H1 (cell line): ENCODE data around the gene LTC4S. TPM values are rescaled to one million over a fixed set of nuclear protein-coding genes. Genes with fewer than 3 reads are reported as not detected.

ENCODE experiments used
- ASH2L ChIP-seq: fragments of 200-600, 300-600 bp; sonication (generic); IDR thresholded peaks from one replicate; pipeline ENCODE4 v1.7.1; 2017; ENCODE audit warnings: low read length
- BCL11A ChIP-seq, 2 experiments: IDR thresholded peaks; one replicate each; pipeline ENCODE4 v1.6.1; 2011; ENCODE audit warnings: low read depth in 2 of 2, low read length in 2 of 2, mild to moderate bottlenecking in 2 of 2
- CEBPB ChIP-seq: IDR thresholded peaks from 2 replicates; pipeline ENCODE4 v1.6.1; 2012; ENCODE audit warnings: low read depth, low read length
- CTBP2 ChIP-seq: IDR thresholded peaks from 2 replicates; pipeline ENCODE4 v1.7.0; 2011; ENCODE audit warnings: borderline replicate concordance, mild to moderate bottlenecking, moderate library complexity, mixed read lengths, low read length; ENCODE audit not compliant: insufficient read depth, insufficient read length
- EP300 ChIP-seq, 2 experiments: IDR thresholded peaks; 1 replicate in 1 of 2; 2 replicates in 1 of 2; pipeline ENCODE4 v1.6.1; 2011 to 2012; ENCODE audit warnings: low read depth in 2 of 2, low read length in 2 of 2, mild to moderate bottlenecking in 2 of 2, borderline replicate concordance in 1 of 2, inconsistent platforms in 1 of 2, moderate library complexity in 1 of 2
- EZH2 ChIP-seq: fragments of 200-600 bp; sonication (generic); IDR thresholded peaks from 2 replicates; pipeline ENCODE4 v1.7.1; 2012; ENCODE audit warnings: low read depth, mild to moderate bottlenecking, moderate library complexity, low read length, inconsistent platforms; ENCODE audit not compliant: severe bottlenecking
- KDM4A ChIP-seq: IDR thresholded peaks from one replicate; pipeline ENCODE4 v1.7.1; 2012; ENCODE audit warnings: low read depth, mild to moderate bottlenecking, moderate library complexity, low read length, inconsistent platforms; ENCODE audit not compliant: severe bottlenecking
- MAFK ChIP-seq: IDR thresholded peaks from 2 replicates; pipeline ENCODE4 v1.6.1; 2012; ENCODE audit warnings: low read depth, mild to moderate bottlenecking, improper control_type of control experiment, low read length
- PHF8 ChIP-seq: fragments of 200-600 bp; sonication (generic); conservative IDR thresholded peaks from 2 replicates; pipeline ENCODE4 v1.7.1; 2012; ENCODE audit warnings: low read depth, mild to moderate bottlenecking, inconsistent platforms, low read length, moderate library complexity
- POLR2A ChIP-seq, 2 experiments: IDR thresholded peaks; 1 replicate in 1 of 2; 2 replicates in 1 of 2; pipeline ENCODE4 v1.6.1; 2011; ENCODE audit warnings: low read depth in 2 of 2, low read length in 2 of 2, mild to moderate bottlenecking in 2 of 2; ENCODE audit errors: control extremely low read depth in 1 of 2
- POLR2AphosphoS5 ChIP-seq: IDR thresholded peaks from 2 replicates; pipeline ENCODE4 v1.6.1; 2011; ENCODE audit warnings: low read depth, low read length
- POU5F1 ChIP-seq: IDR thresholded peaks from 2 replicates; pipeline ENCODE4 v1.6.1; 2011; ENCODE audit warnings: low read depth, mild to moderate bottlenecking, low read length, moderate library complexity
- RBBP5 ChIP-seq: IDR thresholded peaks from 2 replicates; pipeline ENCODE4 v1.7.1; 2012; ENCODE audit warnings: low read depth, mild to moderate bottlenecking, inconsistent platforms, low read length, moderate library complexity, borderline replicate concordance
- RNF2 ChIP-seq: fragments of 200-900, 300-1000 bp; sonication (generic); IDR thresholded peaks from 2 replicates; pipeline ENCODE4 v1.7.1; 2016; ENCODE audit warnings: borderline replicate concordance, low read depth, mild to moderate bottlenecking, antibody characterized with exemption, low read length; ENCODE audit not compliant: poor library complexity, severe bottlenecking; ENCODE audit errors: missing control alignments
- SIN3A ChIP-seq, 2 experiments: IDR thresholded peaks in 1 of 2; conservative IDR thresholded peaks in 1 of 2; 2 replicates each; pipeline ENCODE4 v1.6.1; 2011 to 2012; ENCODE audit warnings: low read length in 2 of 2, improper control_type of control experiment in 1 of 2, low read depth in 1 of 2, mild to moderate bottlenecking in 1 of 2
- TBP ChIP-seq: IDR thresholded peaks from 2 replicates; pipeline ENCODE4 v1.6.1; 2011; ENCODE audit warnings: low read depth, low read length, improper control_type of control experiment
- polyA plus RNA-seq, 7 experiments: library from polyadenylated mRNA; depleted of rRNA in 3 of 7; stranded (reverse) in 5 of 7; unstranded in 2 of 7; fragments of >200 nt in 5 of 7; fragments of 200-250 nt in 2 of 7; gene quantifications; 1 replicate in 5 of 7; 2 replicates in 1 of 7; 4 replicates in 1 of 7; pipeline versions ENCODE4 v1.2.1 to v1.2.3, GENCODE V29; 2011 to 2013; ENCODE audit warnings: missing spikeins in 2 of 7, mixed read lengths in 2 of 7
- total RNA-seq: library from RNA; stranded (reverse); fragmentation: NEBNext Ultra II Directional; extraction: Animal tissue kit (Norgen Biotek cat#: 25700); gene quantifications from 2 replicates; pipeline ENCODE4 v1.2.1, GENCODE V29; 2021
- TF ChIP-seq, protein P1 (sequence below), 3 experiments: IDR thresholded peaks; 1 replicate in 2 of 3; 2 replicates in 1 of 3; pipeline versions ENCODE4 v1.5.1 to v1.6.1; 2011; ENCODE audit warnings: low read length in 3 of 3, mild to moderate bottlenecking in 3 of 3, inconsistent platforms in 2 of 3, low read depth in 1 of 3, moderate library complexity in 1 of 3; ENCODE audit not compliant: insufficient read depth in 1 of 3; ENCODE audit errors: control extremely low read depth in 1 of 3
- TF ChIP-seq, protein P2 (sequence below): IDR thresholded peaks from 2 replicates; pipeline ENCODE4 v1.6.1; 2012; ENCODE audit warnings: inconsistent platforms

LTC4S gene
- total and polyA plus RNA-seq, 2 of the 8 experiments (the other 6 are each of a cell fraction or from before 2014, with no cell fraction given) = 2.2 to 3.7 TPM

DNA sequence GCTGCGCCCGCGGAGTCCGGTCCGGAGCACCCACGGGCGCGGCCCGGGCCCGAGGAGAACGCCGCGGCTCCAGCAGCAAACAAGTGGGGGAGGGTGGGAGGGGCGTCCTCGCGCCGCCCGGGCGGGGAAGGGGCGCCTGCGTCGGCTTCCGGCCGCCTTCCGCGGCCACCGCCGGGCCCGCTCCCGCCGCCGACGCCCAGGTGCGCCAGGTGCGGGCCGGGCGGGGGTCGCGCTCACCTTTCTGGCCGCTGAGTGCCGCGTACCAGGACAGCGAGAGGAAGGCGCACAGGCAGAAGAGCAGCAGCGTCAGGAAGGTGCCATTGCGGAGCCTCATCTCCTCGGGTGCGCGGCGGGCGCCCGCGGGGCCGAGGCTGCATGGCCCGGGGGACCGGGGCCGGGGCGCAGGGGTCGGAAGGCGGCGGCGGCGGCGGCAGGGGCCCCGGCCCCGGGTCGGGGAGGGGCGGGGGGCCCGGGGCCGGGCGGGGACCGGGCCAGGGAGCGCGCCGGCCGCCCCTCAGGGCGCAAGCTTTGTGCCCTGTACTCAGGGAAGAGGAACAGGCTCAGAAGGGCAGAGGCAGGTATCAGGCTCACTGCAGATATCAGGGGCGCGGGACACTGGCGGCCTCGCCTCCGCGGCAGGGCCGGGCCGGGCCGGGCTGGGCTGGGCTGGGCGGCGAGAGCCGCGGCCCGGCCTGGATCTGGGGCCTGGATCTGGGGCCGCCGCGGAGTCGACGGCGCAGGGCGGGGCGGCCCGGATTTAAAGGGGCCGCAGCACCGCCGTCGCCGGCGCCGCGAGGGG lies 12.7 kb downstream of the LTC4S start, which contains the start of gene MGAT4B (continued):
- peak in 1 of 2 experiments; percentile 59; a peak in 1 of 3 replicates for TF ChIP-seq EP300 (IDR thresholded peaks at IDR 0.05; ENCODE audit: borderline replicate concordance in 1 of 2, low read depth in 2 of 2, low read length in 2 of 2)
- no peak for TF ChIP-seq EZH2
- TF ChIP-seq TBP = peak; percentile 38; the same call in 1 of the 2 replicates
- TF ChIP-seq, protein P1, sequence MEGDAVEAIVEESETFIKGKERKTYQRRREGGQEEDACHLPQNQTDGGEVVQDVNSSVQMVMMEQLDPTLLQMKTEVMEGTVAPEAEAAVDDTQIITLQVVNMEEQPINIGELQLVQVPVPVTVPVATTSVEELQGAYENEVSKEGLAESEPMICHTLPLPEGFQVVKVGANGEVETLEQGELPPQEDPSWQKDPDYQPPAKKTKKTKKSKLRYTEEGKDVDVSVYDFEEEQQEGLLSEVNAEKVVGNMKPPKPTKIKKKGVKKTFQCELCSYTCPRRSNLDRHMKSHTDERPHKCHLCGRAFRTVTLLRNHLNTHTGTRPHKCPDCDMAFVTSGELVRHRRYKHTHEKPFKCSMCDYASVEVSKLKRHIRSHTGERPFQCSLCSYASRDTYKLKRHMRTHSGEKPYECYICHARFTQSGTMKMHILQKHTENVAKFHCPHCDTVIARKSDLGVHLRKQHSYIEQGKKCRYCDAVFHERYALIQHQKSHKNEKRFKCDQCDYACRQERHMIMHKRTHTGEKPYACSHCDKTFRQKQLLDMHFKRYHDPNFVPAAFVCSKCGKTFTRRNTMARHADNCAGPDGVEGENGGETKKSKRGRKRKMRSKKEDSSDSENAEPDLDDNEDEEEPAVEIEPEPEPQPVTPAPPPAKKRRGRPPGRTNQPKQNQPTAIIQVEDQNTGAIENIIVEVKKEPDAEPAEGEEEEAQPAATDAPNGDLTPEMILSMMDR (IDR thresholded peaks at IDR 0.05; ENCODE audit: control extremely low read depth in 1 of 3, insufficient read depth in 1 of 3, low read depth in 1 of 3, low read length in 3 of 3) = no peak
- no peak for TF ChIP-seq BCL11A (IDR thresholded peaks at IDR 0.05; ENCODE audit: low read depth in 2 of 2, low read length in 2 of 2)
- TF ChIP-seq RBBP5 = no peak
- peak in 1 of 2 experiments; percentile 35; a peak in 1 of 3 replicates for TF ChIP-seq POLR2A (IDR thresholded peaks at IDR 0.05; ENCODE audit: control extremely low read depth in 1 of 2, low read depth in 2 of 2, low read length in 2 of 2)
- TF ChIP-seq, protein P2, sequence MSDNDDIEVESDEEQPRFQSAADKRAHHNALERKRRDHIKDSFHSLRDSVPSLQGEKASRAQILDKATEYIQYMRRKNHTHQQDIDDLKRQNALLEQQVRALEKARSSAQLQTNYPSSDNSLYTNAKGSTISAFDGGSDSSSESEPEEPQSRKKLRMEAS = no peak; the same call in 1 of the 2 replicates
- TF ChIP-seq RNF2 = no peak
- TF ChIP-seq KDM4A = peak; percentile 34
- no peak for TF ChIP-seq CTBP2
- peak; percentile 73; the same call in 1 of the 2 replicates for TF ChIP-seq POLR2AphosphoS5
- TF ChIP-seq POU5F1 = no peak
- TF ChIP-seq CEBPB = no peak
- peak; percentile 8; the same call in 1 of the 2 replicates for TF ChIP-seq PHF8
- peak; percentile 14 to 68; a peak in 2 of 4 replicates for TF ChIP-seq SIN3A (conservative IDR thresholded peaks at IDR 0.05 in 1 of 2, IDR thresholded peaks at IDR 0.05 in 1 of 2; ENCODE audit: low read depth in 1 of 2, low read length in 2 of 2)
- no peak for TF ChIP-seq MAFK
- TF ChIP-seq ASH2L = no peak
